ENCODE results near the gene TXNDC15.
"Not testable (repeated sequence)": the region's sequence is repeated elsewhere in the genome, so short reads cannot be mapped to it uniquely, and the experiment has no call there.

The TXNDC15 gene

GRCh38 chr5:134878403-134878802 is 4.2 kb downstream of the TXNDC15 start:
- Histone ChIP-seq H3K9me3 (ENCODE audit: insufficient read depth, low read length) (no peaks in the 10 kb centered on the region), H4K20me1 (ENCODE audit: low read depth, low read length) (no peaks in the 10 kb centered on the region), H3F3A (ENCODE audit: insufficient read depth) (peaks cover 4% of the 10 kb centered on the region; the same call in 1 of the 2 replicates), H3K4me2 (ENCODE audit: low read depth, low read length, poor library complexity, severe bottlenecking) (no peak overlapping the region), H3K27ac (ENCODE audit: low read depth, low read length) (no peak overlapping the region), H3K9ac (ENCODE audit: low read length) (no peak overlapping the region), H3K79me2 (ENCODE audit: insufficient read depth, low read length) (peaks cover 54% of the 10 kb centered on the region), H3K27me3 (ENCODE audit: low read length) (no peaks in the 10 kb centered on the region), H3K4me3 (ENCODE audit: insufficient read depth, low read length, poor library complexity, severe bottlenecking) (no peak overlapping the region), H2AFZ (ENCODE audit: low read depth, low read length, severe bottlenecking) (no peak overlapping the region), H3K36me3 (ENCODE audit: low read length) (no peaks in the 10 kb centered on the region), H3K9me2 (replicated peaks; ENCODE audit: insufficient read depth, low read length) (no peaks in the 10 kb centered on the region)
- TF ChIP-seq, protein P1, sequence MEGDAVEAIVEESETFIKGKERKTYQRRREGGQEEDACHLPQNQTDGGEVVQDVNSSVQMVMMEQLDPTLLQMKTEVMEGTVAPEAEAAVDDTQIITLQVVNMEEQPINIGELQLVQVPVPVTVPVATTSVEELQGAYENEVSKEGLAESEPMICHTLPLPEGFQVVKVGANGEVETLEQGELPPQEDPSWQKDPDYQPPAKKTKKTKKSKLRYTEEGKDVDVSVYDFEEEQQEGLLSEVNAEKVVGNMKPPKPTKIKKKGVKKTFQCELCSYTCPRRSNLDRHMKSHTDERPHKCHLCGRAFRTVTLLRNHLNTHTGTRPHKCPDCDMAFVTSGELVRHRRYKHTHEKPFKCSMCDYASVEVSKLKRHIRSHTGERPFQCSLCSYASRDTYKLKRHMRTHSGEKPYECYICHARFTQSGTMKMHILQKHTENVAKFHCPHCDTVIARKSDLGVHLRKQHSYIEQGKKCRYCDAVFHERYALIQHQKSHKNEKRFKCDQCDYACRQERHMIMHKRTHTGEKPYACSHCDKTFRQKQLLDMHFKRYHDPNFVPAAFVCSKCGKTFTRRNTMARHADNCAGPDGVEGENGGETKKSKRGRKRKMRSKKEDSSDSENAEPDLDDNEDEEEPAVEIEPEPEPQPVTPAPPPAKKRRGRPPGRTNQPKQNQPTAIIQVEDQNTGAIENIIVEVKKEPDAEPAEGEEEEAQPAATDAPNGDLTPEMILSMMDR (IDR thresholded peaks at IDR 0.05; ENCODE audit: insufficient read depth, low read length, poor library complexity, severe bottlenecking): no peak
- TF ChIP-seq EZH2phosphoT487 (conservative IDR thresholded peaks at IDR 0.05; ENCODE audit: low read length): no peak

- Histone ChIP-seq H3K36me3 (ENCODE audit: low read length) (no peaks in the 10 kb centered on the region), H3F3A (ENCODE audit: insufficient read depth) (0 out of 2 replicates have a peak, but pooled peaks cover 4% of the 10 kb centered on the region), H2AFZ (ENCODE audit: low read depth, low read length, severe bottlenecking) (no peak overlapping the region), H3K9me2 (replicated peaks; ENCODE audit: insufficient read depth, low read length) (no peaks in the 10 kb centered on the region), H3K4me3 (ENCODE audit: insufficient read depth, low read length, poor library complexity, severe bottlenecking) (no peak overlapping the region), H3K9me3 (ENCODE audit: insufficient read depth, low read length) (no peaks in the 10 kb centered on the region), H3K9ac (ENCODE audit: low read length) (no peak overlapping the region), H4K20me1 (ENCODE audit: low read depth, low read length) (no peaks in the 10 kb centered on the region), H3K27ac (ENCODE audit: low read depth, low read length) (no peak overlapping the region), H3K4me2 (ENCODE audit: low read depth, low read length, poor library complexity, severe bottlenecking) (no peak overlapping the region), H3K27me3 (ENCODE audit: low read length) (no peaks in the 10 kb centered on the region), H3K79me2 (ENCODE audit: insufficient read depth, low read length) (peaks cover 53% of the 10 kb centered on the region)
- TF ChIP-seq EZH2phosphoT487 (conservative IDR thresholded peaks at IDR 0.05; ENCODE audit: low read length): no peak
- TF ChIP-seq, protein P1 (IDR thresholded peaks at IDR 0.05; ENCODE audit: insufficient read depth, low read length, poor library complexity, severe bottlenecking): no peak
Measured at GRCh38 chr5:134879456-134879855, 5.3 kb downstream of the TXNDC15 start.

- not testable (repeated sequence) for H3F3A ChIP-seq (ENCODE audit: insufficient read depth); H3K9me2 ChIP-seq (replicated peaks; ENCODE audit: insufficient read depth, low read length); H3K27ac ChIP-seq (ENCODE audit: low read depth, low read length); H2AFZ ChIP-seq (ENCODE audit: low read depth, low read length, severe bottlenecking); H3K36me3 ChIP-seq (ENCODE audit: low read length); H4K20me1 ChIP-seq (ENCODE audit: low read depth, low read length); H3K9me3 ChIP-seq (ENCODE audit: insufficient read depth, low read length); H3K4me3 ChIP-seq (ENCODE audit: insufficient read depth, low read length, poor library complexity, severe bottlenecking); H3K27me3 ChIP-seq (ENCODE audit: low read length); H3K9ac ChIP-seq (ENCODE audit: low read length); H3K4me2 ChIP-seq (ENCODE audit: low read depth, low read length, poor library complexity, severe bottlenecking)
- peaks cover 56% of the 10 kb centered on the region for H3K79me2 ChIP-seq (ENCODE audit: insufficient read depth, low read length)
Measured at GRCh38 chr5:134880937-134881336, 6.8 kb downstream of the TXNDC15 start.

- not testable (repeated sequence) for H3K4me3 ChIP-seq (ENCODE audit: insufficient read depth, low read length, poor library complexity, severe bottlenecking)
- peaks cover 58% of the 10 kb centered on the region for H3K79me2 ChIP-seq (ENCODE audit: insufficient read depth, low read length)
Measured at GRCh38 chr5:134881711-134882110, 7.5 kb downstream of the TXNDC15 start.

More at GRCh38 chr5:134881711-134882110, 7.5 kb downstream of the TXNDC15 start:
- not testable (repeated sequence) for H3K9me3 ChIP-seq (ENCODE audit: insufficient read depth, low read length); H4K20me1 ChIP-seq (ENCODE audit: low read depth, low read length); H2AFZ ChIP-seq (ENCODE audit: low read depth, low read length, severe bottlenecking); H3K9me2 ChIP-seq (replicated peaks; ENCODE audit: insufficient read depth, low read length); H3K36me3 ChIP-seq (ENCODE audit: low read length); H3K27me3 ChIP-seq (ENCODE audit: low read length); H3K9ac ChIP-seq (ENCODE audit: low read length); H3F3A ChIP-seq (ENCODE audit: insufficient read depth); H3K27ac ChIP-seq (ENCODE audit: low read depth, low read length); H3K4me2 ChIP-seq (ENCODE audit: low read depth, low read length, poor library complexity, severe bottlenecking)

Data from SU-DHL-6 (cell line).